HG03457 (cell line): ENCODE data around the gene RNF26.

Experiments
- ATAC-seq: cut with Tn5 transposase; IDR thresholded peaks from one replicate; pipeline ENCODE4 v1.9.1; 2021; ENCODE audit warnings: moderate number of reproducible peaks; ENCODE audit not compliant: unreplicated experiment

RNF26 gene

GRCh38 chr11:119350302-119350701, 16.0 kb downstream of the RNF26 start:
- no peak for ATAC-seq

- no peak for ATAC-seq
Measured at GRCh38 chr11:119351232-119351631, 16.9 kb downstream of the RNF26 start.

- no peak for ATAC-seq
Measured at GRCh38 chr11:119352857-119353260, 18.5 kb downstream of the RNF26 start.

GRCh38 chr11:119355091-119355843, 20.9 kb downstream of the RNF26 start:
- no peak for ATAC-seq

- ATAC-seq = no peak
Measured at GRCh38 chr11:119356349-119357031, 22.2 kb downstream of the RNF26 start.

- no peak for ATAC-seq
Measured at GRCh38 chr11:119357074-119357473, 22.7 kb downstream of the RNF26 start.

GRCh38 chr11:119359365-119360214, 25.3 kb downstream of the RNF26 start:
- ATAC-seq = no peak

- ATAC-seq = no peak
Measured at GRCh38 chr11:119361056-119361787, 26.9 kb downstream of the RNF26 start.

GRCh38 chr11:119361941-119362725, 27.8 kb downstream of the RNF26 start:
- ATAC-seq = no peak

- ATAC-seq = no peak
Measured at GRCh38 chr11:119362741-119363080, 28.4 kb downstream of the RNF26 start.

- ATAC-seq = no peak
Measured at GRCh38 chr11:119363081-119363850, 28.9 kb downstream of the RNF26 start.

- no peak for ATAC-seq
Measured at GRCh38 chr11:119363851-119364590, 29.7 kb downstream of the RNF26 start.

GRCh38 chr11:119365071-119365591, 30.8 kb downstream of the RNF26 start:
- ATAC-seq = no peak

- no peak for ATAC-seq
Measured at GRCh38 chr11:119366690-119367620, 32.6 kb downstream of the RNF26 start.

GRCh38 chr11:119367661-119368120, 33.4 kb downstream of the RNF26 start:
- no peak for ATAC-seq

GRCh38 chr11:119368121-119369034, 34.1 kb downstream of the RNF26 start:
- no peak for ATAC-seq
